ENCODE measurements around the gene ZEB1. TPM values are rescaled to one million over a fixed set of nuclear protein-coding genes. Genes with fewer than 3 reads are reported as not detected.
A peak's percentile ranks its signal among the peaks of the same experiment; 100 is the strongest.

Gene ZEB1
- total and polyA plus RNA-seq, 9 donors, result 11.0 to 48.4 (median 40.2) TPM

- H3K4me1 ChIP-seq (ENCODE audit: insufficient read depth), result no peaks in the 10 kb centered on the region
- TF ChIP-seq POLR2A (IDR thresholded peaks at IDR 0.05) (no peak), EP300 (IDR thresholded peaks at IDR 0.05) (no peak)
- TF ChIP-seq, protein P1, sequence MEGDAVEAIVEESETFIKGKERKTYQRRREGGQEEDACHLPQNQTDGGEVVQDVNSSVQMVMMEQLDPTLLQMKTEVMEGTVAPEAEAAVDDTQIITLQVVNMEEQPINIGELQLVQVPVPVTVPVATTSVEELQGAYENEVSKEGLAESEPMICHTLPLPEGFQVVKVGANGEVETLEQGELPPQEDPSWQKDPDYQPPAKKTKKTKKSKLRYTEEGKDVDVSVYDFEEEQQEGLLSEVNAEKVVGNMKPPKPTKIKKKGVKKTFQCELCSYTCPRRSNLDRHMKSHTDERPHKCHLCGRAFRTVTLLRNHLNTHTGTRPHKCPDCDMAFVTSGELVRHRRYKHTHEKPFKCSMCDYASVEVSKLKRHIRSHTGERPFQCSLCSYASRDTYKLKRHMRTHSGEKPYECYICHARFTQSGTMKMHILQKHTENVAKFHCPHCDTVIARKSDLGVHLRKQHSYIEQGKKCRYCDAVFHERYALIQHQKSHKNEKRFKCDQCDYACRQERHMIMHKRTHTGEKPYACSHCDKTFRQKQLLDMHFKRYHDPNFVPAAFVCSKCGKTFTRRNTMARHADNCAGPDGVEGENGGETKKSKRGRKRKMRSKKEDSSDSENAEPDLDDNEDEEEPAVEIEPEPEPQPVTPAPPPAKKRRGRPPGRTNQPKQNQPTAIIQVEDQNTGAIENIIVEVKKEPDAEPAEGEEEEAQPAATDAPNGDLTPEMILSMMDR (IDR thresholded peaks at IDR 0.05), result no peak
- H3K27me3 ChIP-seq, result no peaks in the 10 kb centered on the region
- WGBS, 3 donors, result 68 to 80% (median 80%) methylated on average over 8 of the region's 8 CpGs
- H3K27ac ChIP-seq, result no peak overlapping the region
- H3K9me3 ChIP-seq, result no peaks in the 10 kb centered on the region
- no peak for DNase-seq
- H3K4me3 ChIP-seq, result no peak overlapping the region
- no peaks in the 10 kb centered on the region for H3K36me3 ChIP-seq
- intact Hi-C loops (cut with DNase I), result loop anchor here (5.0 to 10.0 kb wide), 4 partner anchors 290 to 530 kb away; no protein-coding TSS in a partner anchor
Observed at GRCh38 chr10:31314256-31315150, 4.5 kb upstream of the ZEB1 start.

- 70 to 83% (median 78%) methylated on average over 4 of the region's 4 CpGs for WGBS, 3 donors
- TF ChIP-seq POLR2A (IDR thresholded peaks at IDR 0.05), result no peak
- no peak for TF ChIP-seq EP300 (IDR thresholded peaks at IDR 0.05)
- TF ChIP-seq, protein P1 (IDR thresholded peaks at IDR 0.05), result no peak
- Histone ChIP-seq H3K4me1 (ENCODE audit: insufficient read depth) (no peaks in the 10 kb centered on the region), H3K4me3 (no peak overlapping the region), H3K27me3 (no peaks in the 10 kb centered on the region), H3K9me3 (no peaks in the 10 kb centered on the region), H3K27ac (no peak overlapping the region), H3K36me3 (no peaks in the 10 kb centered on the region)
- no peak for DNase-seq
- intact Hi-C loops (cut with DNase I), result loop anchor here (5.0 to 10.0 kb wide), 4 partner anchors 289 to 531 kb away; no protein-coding TSS in a partner anchor
Observed at GRCh38 chr10:31315453-31315852, 3.6 kb upstream of the ZEB1 start.

GRCh38 chr10:31317171-31317570 is 1.8 kb upstream of the ZEB1 start:
- intact Hi-C loops (cut with DNase I), result loop anchor here (5.0 to 10.0 kb wide), 4 partner anchors 288 to 532 kb away; no protein-coding TSS in a partner anchor
- WGBS, 3 donors, result 95 to 96% (median 95%) methylated on average over 5 of the region's 5 CpGs
- Histone ChIP-seq H3K9me3 (no peaks in the 10 kb centered on the region), H3K27ac (no peak overlapping the region), H3K36me3 (no peaks in the 10 kb centered on the region), H3K4me1 (ENCODE audit: insufficient read depth) (no peaks in the 10 kb centered on the region), H3K27me3 (no peaks in the 10 kb centered on the region), H3K4me3 (no peak overlapping the region)
- DNase-seq, result no peak
- TF ChIP-seq POLR2A (IDR thresholded peaks at IDR 0.05), result no peak

GRCh38 chr10:31317652-31318381 is 1.2 kb upstream of the ZEB1 start:
- TF ChIP-seq, protein P1 (IDR thresholded peaks at IDR 0.05), result no peak
- TF ChIP-seq EP300 (IDR thresholded peaks at IDR 0.05) (no peak), POLR2A (IDR thresholded peaks at IDR 0.05) (no peak)
- H3K9me3 ChIP-seq, result no peaks in the 10 kb centered on the region
- H3K36me3 ChIP-seq, result no peaks in the 10 kb centered on the region
- H3K4me3 ChIP-seq, result peak overlapping the region; percentile 95
- intact Hi-C loops (cut with DNase I), result loop anchor here (5.0 to 10.0 kb wide), 4 partner anchors 287 to 533 kb away; no protein-coding TSS in a partner anchor
- WGBS, 3 donors, result 31 to 36% (median 36%) methylated on average over 21 of the region's 21 CpGs
- H3K27ac ChIP-seq, result peak overlapping the region; percentile 66 to 74
- no peaks in the 10 kb centered on the region for H3K4me1 ChIP-seq (ENCODE audit: insufficient read depth)
- H3K27me3 ChIP-seq, result no peaks in the 10 kb centered on the region
- no peak for DNase-seq

Data from ovary (tissue), 9 donors.